DMS 273 treated with DMSO at 0.1 percent for 48 hours (cell line): Measurements from ENCODE around the gene ANTXR2.
A peak's percentile ranks its signal among the peaks of the same experiment; 100 is the strongest.
"Not testable (repeated sequence)": the region's sequence is repeated elsewhere in the genome, so short reads cannot be mapped to it uniquely, and the experiment has no call there.

ENCODE experiments used
- DNase-seq: peaks from one replicate; lab custom pipeline; 2025; lab: John Stamatoyannopoulos, UW

ANTXR2 gene

GRCh38 chr4:80072744-80073472 is at the start of gene ANTXR2:
Gene ANTXR2, minus strand, starts transcription at chr4:80073229. Its CDS starts 669 bp downstream, at chr4:80072560.
- DNase-seq = peak; percentile 33

GRCh38 chr4:80121815-80122214 is 48.8 kb upstream of the ANTXR2 start:
- DNase-seq = not testable (repeated sequence)

GRCh38 chr4:80119620-80120019 is 46.6 kb upstream of the ANTXR2 start:
- DNase-seq = not testable (repeated sequence)

- no peak for DNase-seq
Observed at GRCh38 chr4:80116516-80116915, 43.5 kb upstream of the ANTXR2 start.

GRCh38 chr4:80115368-80116181 is 42.5 kb upstream of the ANTXR2 start:
- no peak for DNase-seq

- DNase-seq = no peak
Observed at GRCh38 chr4:80114732-80115265, 41.8 kb upstream of the ANTXR2 start.

GRCh38 chr4:80113615-80114014 is 40.6 kb upstream of the ANTXR2 start:
- DNase-seq = no peak

- DNase-seq = no peak
Observed at GRCh38 chr4:80112236-80112635, 39.2 kb upstream of the ANTXR2 start.

- DNase-seq = no peak
Observed at GRCh38 chr4:80111276-80111675, 38.2 kb upstream of the ANTXR2 start.

GRCh38 chr4:80107374-80107773 is 34.3 kb upstream of the ANTXR2 start:
- DNase-seq = no peak

- DNase-seq = no peak
Observed at GRCh38 chr4:80104927-80105326, 31.9 kb upstream of the ANTXR2 start.

GRCh38 chr4:80103629-80104028 is 30.6 kb upstream of the ANTXR2 start:
- no peak for DNase-seq

- DNase-seq = no peak
Observed at GRCh38 chr4:80101792-80102116, 28.7 kb upstream of the ANTXR2 start.

GRCh38 chr4:80101071-80101791 is 28.2 kb upstream of the ANTXR2 start:
- DNase-seq = no peak

- DNase-seq = no peak
Observed at GRCh38 chr4:80099671-80100070, 26.6 kb upstream of the ANTXR2 start.

- no peak for DNase-seq
Observed at GRCh38 chr4:80098635-80099034, 25.6 kb upstream of the ANTXR2 start.

GRCh38 chr4:80097400-80098177 is 24.6 kb upstream of the ANTXR2 start:
- DNase-seq = peak; percentile 44

GRCh38 chr4:80096175-80096850 is 23.3 kb upstream of the ANTXR2 start:
- DNase-seq = no peak

- DNase-seq = peak; percentile 27
Observed at GRCh38 chr4:80094191-80094590, 21.2 kb upstream of the ANTXR2 start.

- DNase-seq = no peak
Observed at GRCh38 chr4:80093563-80093962, 20.5 kb upstream of the ANTXR2 start.

- no peak for DNase-seq
Observed at GRCh38 chr4:80092847-80093246, 19.8 kb upstream of the ANTXR2 start.
